ENCODE results near the gene AQP9.
"Not testable (repeated sequence)": the region's sequence is repeated elsewhere in the genome, so short reads cannot be mapped to it uniquely, and the experiment has no call there.

- not testable (repeated sequence) for TF ChIP-seq CTCF (IDR thresholded peaks at IDR 0.05; ENCODE audit: low read length); EZH2 (IDR thresholded peaks at IDR 0.05; ENCODE audit: borderline replicate concordance, low read length)
Measured at GRCh38 chr15:58113358-58113757, 24.8 kb upstream of the AQP9 start.

All from OCI-LY1 (cell line).